Heart left ventricle (tissue), 16 donors: ENCODE data around the gene PCED1A. TPM values are rescaled to one million over a fixed set of nuclear protein-coding genes. Genes with fewer than 3 reads are reported as not detected.

Source experiments
- ATAC-seq, 4 donors: fragments of 200-7000 bp; cut with Tn5 transposase; one replicate each; pipeline ENCODE4 v1.9.1; 2020 to 2022; ENCODE audit warnings: moderate library complexity in 4 of 4, mild to moderate bottlenecking in 3 of 4, moderate number of reproducible peaks in 1 of 4
- DNase-seq, 5 donors: peaks; one replicate each; pipeline ENCODE4 v3.0.0-alpha.2; 2020
- H3K27ac ChIP-seq, 12 donors: fragments of 200-600 bp; sonication (generic) in 4 of 12; one replicate each; pipeline versions ENCODE4 v1.5.0 to v1.8.0; 2016 to 2022; ENCODE audit warnings: mild to moderate bottlenecking in 2 of 12
- H3K27me3 ChIP-seq, 9 donors: fragments of 200-600 bp; sonication (generic) in 2 of 9; one replicate each; pipeline versions ENCODE4 v1.5.1 to v1.8.0; 2016 to 2022; ENCODE audit warnings: mild to moderate bottlenecking in 3 of 9
- H3K36me3 ChIP-seq, 9 donors: fragments of 200-600 bp; sonication (generic) in 2 of 9; one replicate each; pipeline versions ENCODE4 v1.5.0 to v1.8.0; 2018 to 2022; ENCODE audit warnings: mild to moderate bottlenecking in 2 of 9
- H3K4me1 ChIP-seq, 12 donors: fragments of 200-600 bp; sonication (generic) in 4 of 12; one replicate each; pipeline versions ENCODE4 v1.5.0 to v1.8.0; 2016 to 2022; ENCODE audit warnings: mild to moderate bottlenecking in 3 of 12
- H3K4me3 ChIP-seq, 12 donors: fragments of 200-600 bp; sonication (generic) in 4 of 12; one replicate each; pipeline versions ENCODE4 v1.5.0 to v1.8.0; 2017 to 2022; ENCODE audit warnings: mild to moderate bottlenecking in 9 of 12, moderate library complexity in 4 of 12
- H3K9me3 ChIP-seq, 12 donors: fragments of 200-600 bp; sonication (generic) in 4 of 12; one replicate each; pipeline versions ENCODE4 v1.5.0 to v1.8.0; 2016 to 2022; ENCODE audit warnings: mild to moderate bottlenecking in 1 of 12
- POLR2A ChIP-seq, 2 donors: fragments of 450-650 bp; IDR thresholded peaks; one replicate each; pipeline ENCODE4 v1.6.1; 2017; ENCODE audit warnings: antibody characterized with exemption in 2 of 2, mild to moderate bottlenecking in 2 of 2, moderate library complexity in 2 of 2
- WGBS, 4 donors: extraction: QIAGEN DNeasy Blood & Tissue Kit in 2 of 4; methylation state at CpG; one replicate each; pipeline versions ENCODE4 v1.1.5 to v1.1.7; 2013 to 2018; 5-methylcytosine and 5-hydroxymethylcytosine counted together
- intact Hi-C, 10 donors: fragments of 100-400 bp; cut with DNase I; formaldehyde crosslinking; loops; one replicate each; pipeline versions ENCODE4 v1.11.1 to v1.14.2; 2022
- polyA plus RNA-seq, 2 donors: library from polyadenylated mRNA; stranded (reverse); fragments of 200-250 nt; gene quantifications; one replicate each; pipeline ENCODE4 v1.2.3, GENCODE V29; 2013
- total RNA-seq, 9 donors: library from RNA; depleted of rRNA in 2 of 9; stranded (reverse); fragments of >200 nt in 2 of 9; fragmentation: NEBNext Ultra II Directional in 3 of 9; extraction: Animal tissue kit (Norgen Biotek cat#: 25700) in 3 of 9; gene quantifications; one replicate each; pipeline versions ENCODE4 v1.1.0 to v1.2.4, GENCODE V29; 2016 to 2023
- TF ChIP-seq, protein P1 (sequence below), 12 donors: fragments of 200-600 bp; sonication (generic) in 4 of 12; IDR thresholded peaks; one replicate each; pipeline versions ENCODE4 v1.5.0 to v1.8.0; 2018 to 2022; ENCODE audit warnings: antibody characterized with exemption in 12 of 12, mild to moderate bottlenecking in 5 of 12
- donor health status: ischemic (EF 13 %, LVEDD 7.1; RV severe dilation, severe dysfunction).
- donor health status: healthy with polysubstance abuse.
- donor health status: DM: no; HTN: yes; CAD: no.
- donor health status: DM: no; HTN: no; CAD: no.
- donor health status: ischemic (EF 25% LVEDD 6.9; RV normal size, moderate dysfunction).
- donor health status: ischemic (EF 25% LVEDD 5.7; RV mildly dilated, moderate dysfunction).
- donor health status: healthy.
- donor health status: DM: yes; HTN: yes; CAD: no.
- donor health status: ischemic (EF 35%, LVEDD 5.7; RV mildly dilated, moderate dysfunction).
- donor health status: nonischemic (EF 11% LVEDD 7.7; RV severe dilation, severe dysfunction).
- donor health status: DM: yes; HTN: yes; CAD: no.
- donor health status: PGD.
- donor health status: ischemic (EF 29% LVEDD 5.4; RV normal size, mild dysfunction).
- donor health status: nonischemic (EF 23%, LVEDD 6.1; RV moderate dilation, normal function).

The PCED1A gene
- total and polyA plus RNA-seq, 11 donors = 5.0 to 20.7 (median 7.0) TPM

DNA sequence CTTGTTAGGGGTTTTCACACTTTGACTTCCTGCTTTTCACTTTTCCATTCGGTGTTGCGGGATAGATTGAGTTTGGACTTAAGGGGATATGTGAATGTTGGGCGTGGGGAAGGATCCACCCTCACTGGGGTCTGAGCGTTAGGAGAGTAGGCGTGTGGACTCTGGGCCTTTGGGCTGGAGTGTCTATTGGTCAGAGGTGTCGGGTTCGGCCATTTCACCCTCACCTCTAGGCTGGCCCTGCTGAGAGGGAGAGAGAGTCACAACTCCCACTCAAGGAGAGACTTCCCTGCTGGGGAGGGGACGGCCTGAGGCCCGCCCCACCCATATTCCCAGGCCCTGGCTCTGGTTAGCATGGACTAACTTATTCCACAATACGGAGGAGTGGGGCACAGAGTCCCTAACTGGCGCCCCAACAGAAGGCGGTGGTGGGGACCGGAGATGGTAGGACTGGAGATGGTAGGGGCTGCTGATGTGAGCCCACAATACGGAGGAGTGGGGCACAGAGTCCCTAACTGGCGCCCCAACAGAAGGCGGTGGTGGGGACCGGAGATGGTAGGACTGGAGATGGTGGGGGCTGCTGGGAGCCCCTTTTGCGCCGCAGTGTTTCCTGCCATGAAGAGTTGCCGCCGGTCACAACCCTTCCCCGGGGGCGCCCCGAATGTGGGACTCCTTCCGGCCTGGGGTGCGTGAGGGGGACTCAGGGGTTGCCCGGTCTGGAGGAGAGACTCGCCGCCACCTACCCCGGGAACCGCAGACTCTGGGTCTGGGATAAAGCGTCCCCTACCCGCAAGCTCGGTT lies 31.4 kb upstream of the PCED1A start:
- DNase-seq = peak in 1 of 5 donors; percentile 62
- WGBS, 4 donors = 20 to 35% (median 28%) methylated on average over 26 to 34 of the region's 34 CpGs
- H3K4me3 ChIP-seq = peak overlapping the region; percentile 62 to 100 (median 84)
- no peaks in the 10 kb centered on the region for H3K27me3 ChIP-seq
- intact Hi-C loops = loop anchor here in 3 of 10 donors (2.0 to 10.0 kb wide), 3 partner anchors 31 to 130 kb away; partner anchors contain the start of genes PCED1A (in 1 of the 3) and VPS16 (in 1 of the 3)
- H3K4me1 ChIP-seq = peaks cover 0 to 56% (median 31%) of the 10 kb centered on the region in 12 donors
- H3K9me3 ChIP-seq = no peaks in the 10 kb centered on the region
- H3K36me3 ChIP-seq = peaks cover 0 to 2% (median 0%) of the 10 kb centered on the region in 9 donors
- TF ChIP-seq, protein P1, sequence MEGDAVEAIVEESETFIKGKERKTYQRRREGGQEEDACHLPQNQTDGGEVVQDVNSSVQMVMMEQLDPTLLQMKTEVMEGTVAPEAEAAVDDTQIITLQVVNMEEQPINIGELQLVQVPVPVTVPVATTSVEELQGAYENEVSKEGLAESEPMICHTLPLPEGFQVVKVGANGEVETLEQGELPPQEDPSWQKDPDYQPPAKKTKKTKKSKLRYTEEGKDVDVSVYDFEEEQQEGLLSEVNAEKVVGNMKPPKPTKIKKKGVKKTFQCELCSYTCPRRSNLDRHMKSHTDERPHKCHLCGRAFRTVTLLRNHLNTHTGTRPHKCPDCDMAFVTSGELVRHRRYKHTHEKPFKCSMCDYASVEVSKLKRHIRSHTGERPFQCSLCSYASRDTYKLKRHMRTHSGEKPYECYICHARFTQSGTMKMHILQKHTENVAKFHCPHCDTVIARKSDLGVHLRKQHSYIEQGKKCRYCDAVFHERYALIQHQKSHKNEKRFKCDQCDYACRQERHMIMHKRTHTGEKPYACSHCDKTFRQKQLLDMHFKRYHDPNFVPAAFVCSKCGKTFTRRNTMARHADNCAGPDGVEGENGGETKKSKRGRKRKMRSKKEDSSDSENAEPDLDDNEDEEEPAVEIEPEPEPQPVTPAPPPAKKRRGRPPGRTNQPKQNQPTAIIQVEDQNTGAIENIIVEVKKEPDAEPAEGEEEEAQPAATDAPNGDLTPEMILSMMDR (IDR thresholded peaks at IDR 0.05) = no peak
- TF ChIP-seq POLR2A (IDR thresholded peaks at IDR 0.05) = no peak
- peak overlapping the region in 4 of 12 donors; percentile 80 to 92 (median 86) for H3K27ac ChIP-seq
- ATAC-seq = peak in 3 of 4 donors; percentile 6 to 20 (median 12)

DNA sequence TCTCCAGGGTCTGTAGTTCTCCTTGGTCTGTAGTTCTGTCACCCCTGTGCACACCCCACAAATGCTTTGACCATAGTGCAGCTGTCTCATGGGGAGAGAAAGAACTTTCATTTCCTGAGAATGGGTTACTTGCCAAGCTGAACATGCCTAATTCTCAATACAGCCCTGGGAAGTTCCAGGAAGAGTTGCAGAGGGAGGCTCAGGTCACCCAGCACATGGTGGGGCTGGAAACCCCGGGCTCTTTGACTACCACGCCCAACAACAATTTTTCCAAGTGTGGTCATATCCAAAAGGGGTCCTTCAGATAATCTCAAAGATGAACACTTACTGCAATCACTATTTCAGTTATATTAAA lies 30.6 kb upstream of the PCED1A start:
- intact Hi-C loops = loop anchor here in 2 of 10 donors (5.0 to 10.0 kb wide), 2 partner anchors 114 to 131 kb away; no protein-coding TSS in a partner anchor
- Histone ChIP-seq H3K9me3 (no peaks in the 10 kb centered on the region), H3K36me3 (peaks cover 0 to 10% (median 6%) of the 10 kb centered on the region in 9 donors), H3K4me1 (peaks cover 0 to 54% (median 29%) of the 10 kb centered on the region in 12 donors), H3K4me3 (no peak overlapping the region), H3K27ac (peak overlapping the region in 1 of 12 donors; percentile 63), H3K27me3 (no peaks in the 10 kb centered on the region)
- no peak for TF ChIP-seq POLR2A (IDR thresholded peaks at IDR 0.05)
- TF ChIP-seq, protein P1 (IDR thresholded peaks at IDR 0.05) = no peak
- 31 to 52% (median 36%) methylated on average over 2 of the region's 2 CpGs for WGBS, 4 donors
- DNase-seq = no peak
- no peak for ATAC-seq

DNA sequence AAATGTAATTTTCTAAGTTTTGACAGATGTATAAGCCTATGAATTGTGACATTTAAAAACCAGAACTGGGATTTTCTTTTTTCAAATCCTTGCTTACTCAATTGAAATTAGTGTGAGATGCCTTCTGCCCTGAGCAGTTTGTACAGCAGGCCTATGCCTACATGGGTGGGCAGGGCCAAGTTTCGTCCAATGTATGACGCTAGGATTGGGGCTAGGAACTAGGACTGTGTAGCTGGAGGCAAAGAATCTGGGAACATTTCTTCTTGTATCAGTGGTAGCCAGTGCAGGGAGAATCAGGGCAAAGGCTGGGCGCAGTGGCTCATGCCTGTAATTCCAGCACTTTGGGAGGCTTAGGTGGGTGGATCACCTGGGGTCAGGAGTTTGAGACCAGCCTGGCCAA lies 28.9 kb upstream of the PCED1A start:
- Histone ChIP-seq H3K27ac (no peak overlapping the region), H3K4me1 (peaks cover 0 to 38% (median 13%) of the 10 kb centered on the region in 12 donors), H3K4me3 (no peak overlapping the region), H3K36me3 (peaks cover 0 to 26% (median 21%) of the 10 kb centered on the region in 9 donors), H3K9me3 (no peaks in the 10 kb centered on the region), H3K27me3 (no peaks in the 10 kb centered on the region)
- TF ChIP-seq, protein P1 (IDR thresholded peaks at IDR 0.05) = no peak
- TF ChIP-seq POLR2A (IDR thresholded peaks at IDR 0.05) = no peak
- WGBS, 4 donors = 94 to 97% (median 96%) methylated on average over 3 of the region's 3 CpGs
- ATAC-seq (no peak), DNase-seq (no peak)
- intact Hi-C loops = loop anchor here in 1 of 10 donors (10.0 kb wide), 1 partner anchor 425 kb away; no protein-coding TSS in a partner anchor
